Neural crest cell (in vitro differentiated cells): Measurements from ENCODE around the gene NHSL2. TPM values are rescaled to one million over a fixed set of nuclear protein-coding genes. Genes with fewer than 3 reads are reported as not detected.

Experiments
- DNase-seq: peaks from one replicate; pipeline ENCODE4 v3.0.0; 2021; ENCODE audit warnings: low read depth, mixed read lengths, low spot score
- H3K27ac Mint-ChIP-seq: one replicate; pipeline ENCODE4 v1.8.0; 2021; ENCODE audit warnings: mild to moderate bottlenecking, mixed read lengths; ENCODE audit not compliant: unreplicated experiment
- H3K27me3 Mint-ChIP-seq: 2 replicates; pipeline ENCODE4 v1.8.0; 2021; ENCODE audit warnings: low read depth, mild to moderate bottlenecking, mixed read lengths
- H3K36me3 Mint-ChIP-seq: 2 replicates; pipeline ENCODE4 v1.8.0; 2021; ENCODE audit warnings: low read depth, mild to moderate bottlenecking, mixed read lengths
- H3K4me1 Mint-ChIP-seq: 2 replicates; pipeline ENCODE4 v1.8.0; 2021; ENCODE audit warnings: mixed read lengths
- H3K4me3 Mint-ChIP-seq: one replicate; pipeline ENCODE4 v1.8.0; 2021; ENCODE audit warnings: mild to moderate bottlenecking, mixed read lengths
- H3K9me3 Mint-ChIP-seq: 2 replicates; pipeline ENCODE4 v1.8.0; 2021; ENCODE audit warnings: mixed read lengths
- CTCF ChIP-seq: fragments of 200-600 bp; sonication (generic); conservative IDR thresholded peaks from 2 replicates; pipeline ENCODE4 v1.5.0; 2021; ENCODE audit warnings: antibody characterized with exemption, mild to moderate bottlenecking
- total RNA-seq: library from RNA; stranded (reverse); gene quantifications from 2 replicates; pipeline ENCODE4 v1.2.1, GENCODE V29; 2021

The NHSL2 gene
- total RNA-seq, 1 donor from 2014 or later = 9.9 TPM

DNA sequence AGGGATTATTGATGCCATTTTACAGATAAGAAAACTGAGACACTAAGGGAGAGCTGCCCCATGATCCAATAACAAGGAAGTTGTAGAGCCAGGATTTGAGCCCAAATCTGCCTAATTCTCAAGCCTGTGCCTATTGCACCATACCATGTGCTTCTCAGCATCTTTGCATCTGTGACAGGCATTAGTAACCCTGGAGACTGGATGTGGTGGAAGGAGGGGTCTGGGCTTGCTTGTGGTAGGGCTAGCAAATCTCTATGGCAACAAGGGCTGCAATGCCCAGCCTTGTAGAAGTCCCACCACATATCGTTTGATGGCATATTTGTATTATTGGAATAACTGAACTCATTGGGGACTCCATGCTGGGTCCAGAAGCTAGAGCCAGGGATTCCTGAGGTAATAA lies 163.0 kb downstream of the NHSL2 start:
- Mint-ChIP-seq H3K4me1 (peaks cover 16% of the 10 kb centered on the region), H3K27me3 (no peaks in the 10 kb centered on the region), H3K27ac (no peak overlapping the region), H3K36me3 (no peaks in the 10 kb centered on the region), H3K4me3 (no peak overlapping the region), H3K9me3 (peaks cover 4% of the 10 kb centered on the region)
- DNase-seq = no peak
- TF ChIP-seq CTCF = no peak

DNA sequence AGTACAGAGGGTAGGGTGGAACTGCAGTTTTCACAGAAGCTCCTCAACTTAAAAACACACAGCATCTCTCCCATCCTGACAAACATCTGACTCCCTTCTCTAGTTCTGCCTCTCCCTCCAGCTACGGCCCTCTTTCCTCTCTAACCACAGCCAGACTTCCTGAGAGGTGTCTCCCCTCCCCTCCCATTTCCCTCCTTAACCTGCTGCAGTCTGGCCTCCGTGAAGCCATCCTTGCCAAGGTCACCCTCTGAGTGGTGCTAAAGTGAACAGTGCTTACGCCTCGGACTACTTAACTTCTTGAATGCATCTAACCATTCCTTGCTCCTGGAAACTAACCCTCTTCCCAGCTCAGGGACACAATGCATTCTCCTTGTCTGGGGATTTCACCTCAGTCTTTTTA lies 167.8 kb downstream of the NHSL2 start:
- no peak for TF ChIP-seq CTCF
- H3K36me3 Mint-ChIP-seq = peaks cover 2% of the 10 kb centered on the region
- peaks cover 7% of the 10 kb centered on the region for H3K9me3 Mint-ChIP-seq
- no peaks in the 10 kb centered on the region for H3K27me3 Mint-ChIP-seq
- H3K4me1 Mint-ChIP-seq = peaks cover 52% of the 10 kb centered on the region
- no peak overlapping the region for H3K4me3 Mint-ChIP-seq
- H3K27ac Mint-ChIP-seq = peak overlapping the region; percentile 6
- DNase-seq = no peak

DNA sequence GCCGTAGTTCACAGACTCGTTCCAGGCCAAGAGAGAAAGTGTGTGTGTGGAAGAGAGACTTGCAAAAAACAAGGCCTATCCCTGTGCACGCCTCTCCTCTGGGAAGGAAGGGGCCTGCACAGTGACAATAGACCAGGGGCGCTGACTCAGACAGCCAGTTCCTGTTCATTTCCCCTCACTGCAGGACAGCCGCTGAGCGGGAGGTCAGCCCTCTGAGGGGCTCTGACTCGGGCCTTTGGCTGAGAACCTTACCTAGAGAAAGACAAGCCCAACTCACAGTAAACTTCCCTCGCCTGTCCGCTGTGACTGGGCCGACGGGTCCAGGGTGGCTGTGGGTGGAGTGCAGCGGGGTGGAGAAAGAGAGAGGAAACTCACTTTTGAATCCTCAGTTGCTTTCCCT lies 169.0 kb downstream of the NHSL2 start:
- Mint-ChIP-seq H3K27ac (peak overlapping the region; percentile 93), H3K36me3 (peaks cover 2% of the 10 kb centered on the region), H3K9me3 (peaks cover 5% of the 10 kb centered on the region), H3K27me3 (no peaks in the 10 kb centered on the region), H3K4me3 (no peak overlapping the region), H3K4me1 (peaks cover 56% of the 10 kb centered on the region)
- DNase-seq = no peak
- no peak for TF ChIP-seq CTCF

- TF ChIP-seq CTCF = no peak
- Mint-ChIP-seq H3K27me3 (no peaks in the 10 kb centered on the region), H3K4me3 (no peak overlapping the region), H3K27ac (peak overlapping the region; percentile 78), H3K4me1 (peaks cover 56% of the 10 kb centered on the region), H3K9me3 (peaks cover 5% of the 10 kb centered on the region), H3K36me3 (peaks cover 2% of the 10 kb centered on the region)
- no peak for DNase-seq
These were observed 169.5 kb downstream of the NHSL2 start for GRCh38 chrX:72080150-72080549.

- no peak overlapping the region for H3K27ac Mint-ChIP-seq
- TF ChIP-seq CTCF = no peak
- peaks cover 2% of the 10 kb centered on the region for H3K36me3 Mint-ChIP-seq
- H3K9me3 Mint-ChIP-seq = peaks cover 5% of the 10 kb centered on the region
- H3K4me1 Mint-ChIP-seq = peaks cover 56% of the 10 kb centered on the region
- no peak overlapping the region for H3K4me3 Mint-ChIP-seq
- DNase-seq = no peak
- H3K27me3 Mint-ChIP-seq = no peaks in the 10 kb centered on the region
These were observed 170.2 kb downstream of the NHSL2 start for GRCh38 chrX:72080800-72081199.
